Measurements from ENCODE around the gene NUFIP2.

The NUFIP2 gene

GRCh38 chr17:29250666-29251065, 43.3 kb downstream of the NUFIP2 start:
- no peak overlapping the region for H3K27ac ChIP-seq
- CTCF ChIA-PET, result interaction anchor here (1.3 to 2.0 kb wide), 2 partner anchors 31 to 106 kb away, joined by 3 to 8 read pairs; no protein-coding TSS in a partner anchor
- POLR2A ChIA-PET (ENCODE audit: low non-redundant PET), result no interaction called here
- TF ChIP-seq, protein P1, sequence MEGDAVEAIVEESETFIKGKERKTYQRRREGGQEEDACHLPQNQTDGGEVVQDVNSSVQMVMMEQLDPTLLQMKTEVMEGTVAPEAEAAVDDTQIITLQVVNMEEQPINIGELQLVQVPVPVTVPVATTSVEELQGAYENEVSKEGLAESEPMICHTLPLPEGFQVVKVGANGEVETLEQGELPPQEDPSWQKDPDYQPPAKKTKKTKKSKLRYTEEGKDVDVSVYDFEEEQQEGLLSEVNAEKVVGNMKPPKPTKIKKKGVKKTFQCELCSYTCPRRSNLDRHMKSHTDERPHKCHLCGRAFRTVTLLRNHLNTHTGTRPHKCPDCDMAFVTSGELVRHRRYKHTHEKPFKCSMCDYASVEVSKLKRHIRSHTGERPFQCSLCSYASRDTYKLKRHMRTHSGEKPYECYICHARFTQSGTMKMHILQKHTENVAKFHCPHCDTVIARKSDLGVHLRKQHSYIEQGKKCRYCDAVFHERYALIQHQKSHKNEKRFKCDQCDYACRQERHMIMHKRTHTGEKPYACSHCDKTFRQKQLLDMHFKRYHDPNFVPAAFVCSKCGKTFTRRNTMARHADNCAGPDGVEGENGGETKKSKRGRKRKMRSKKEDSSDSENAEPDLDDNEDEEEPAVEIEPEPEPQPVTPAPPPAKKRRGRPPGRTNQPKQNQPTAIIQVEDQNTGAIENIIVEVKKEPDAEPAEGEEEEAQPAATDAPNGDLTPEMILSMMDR (conservative IDR thresholded peaks at IDR 0.05; ENCODE audit: low read depth), result no peak
- DNase-seq (ENCODE audit: low spot score), result no peak

DNA sequence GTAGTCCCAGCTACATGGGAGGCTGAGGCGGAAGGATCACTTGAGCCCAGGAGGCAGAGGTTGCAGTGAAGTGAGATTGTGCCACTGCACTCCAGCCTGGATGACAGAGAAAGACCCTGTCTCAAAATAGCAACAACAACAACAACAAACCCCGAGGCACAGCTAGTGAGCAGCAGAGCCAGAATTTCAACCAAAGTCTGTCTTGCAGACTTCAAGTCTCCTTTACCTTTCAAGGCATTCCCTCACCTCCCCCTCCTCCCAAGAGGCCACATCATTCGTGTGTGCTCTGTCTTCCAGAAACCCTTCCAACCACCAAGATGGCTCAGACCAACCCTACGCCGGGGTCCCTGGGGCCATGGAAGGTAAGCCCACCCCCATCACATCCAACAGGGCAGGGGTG, 45.1 kb downstream of the NUFIP2 start:
- CTCF ChIA-PET, result interaction anchor here (2.0 kb wide), 1 partner anchor 29 kb away, joined by 8 read pairs; no protein-coding TSS in a partner anchor
- no peak for DNase-seq (ENCODE audit: low spot score)
- TF ChIP-seq, protein P1 (conservative IDR thresholded peaks at IDR 0.05; ENCODE audit: low read depth), result no peak
- POLR2A ChIA-PET (ENCODE audit: low non-redundant PET), result no interaction called here
- no peak overlapping the region for H3K27ac ChIP-seq

DNA sequence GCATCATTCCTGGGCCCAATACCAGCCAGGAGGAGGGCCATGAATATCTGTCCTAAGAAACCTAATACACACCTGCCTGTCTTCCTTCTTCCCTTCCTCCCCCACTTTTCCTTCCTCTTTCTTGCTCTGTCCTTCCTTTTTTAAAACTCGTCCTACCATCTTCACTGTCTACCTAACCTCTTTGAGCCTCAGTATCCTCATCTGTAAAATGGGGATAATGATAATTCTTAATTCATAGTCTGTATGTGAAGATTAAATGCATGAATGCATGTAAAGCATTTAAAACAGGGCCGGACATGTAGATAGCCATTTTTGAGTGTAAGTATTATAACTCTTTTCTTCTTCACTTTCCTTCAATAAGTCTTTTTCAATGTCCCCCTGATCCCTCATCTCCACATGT, 46.7 kb downstream of the NUFIP2 start:
- TF ChIP-seq, protein P1 (conservative IDR thresholded peaks at IDR 0.05; ENCODE audit: low read depth), result no peak
- ChIA-PET CTCF (no interaction called here), POLR2A (ENCODE audit: low non-redundant PET) (no interaction called here)
- H3K27ac ChIP-seq, result no peak overlapping the region
- no peak for DNase-seq (ENCODE audit: low spot score)

- CTCF ChIA-PET, result interaction anchor here (0.7 to 0.8 kb wide), 2 partner anchors 28 to 102 kb away, joined by 4 read pairs; no protein-coding TSS in a partner anchor
- H3K27ac ChIP-seq, result peak within 1 kb of the TSS; percentile 51
These were observed 47.3 kb downstream of the NUFIP2 start, which contains the start of gene CRYBA1 for GRCh38 chr17:29246628-29247027. TSS of gene CRYBA1 (plus strand) at chr17:29246859. CDS start at chr17:29246864, 5 bp downstream.

DNA sequence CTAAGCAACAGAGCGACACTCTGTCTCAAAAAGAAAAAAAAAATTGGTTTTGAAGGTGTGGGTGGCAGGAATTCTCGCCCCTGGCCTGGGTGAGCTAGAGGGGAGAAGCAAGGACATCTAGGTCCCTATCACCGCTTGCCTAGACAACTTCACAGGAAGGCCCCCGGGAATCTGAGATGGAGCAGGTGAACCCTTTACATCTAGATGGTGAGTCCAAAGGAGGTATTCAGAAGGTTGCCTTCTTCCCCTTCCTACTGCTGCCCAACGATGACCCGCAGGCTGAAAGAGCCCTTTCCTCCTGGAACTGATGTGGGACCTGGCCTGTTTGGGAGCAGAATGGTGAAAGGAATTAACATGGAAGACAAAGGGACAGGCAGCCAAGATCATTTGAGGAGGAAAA, 48.5 kb downstream of the NUFIP2 start:
- CTCF ChIA-PET, result no interaction called here
- DNase-seq (ENCODE audit: low spot score), result no peak
- no peak overlapping the region for H3K27ac ChIP-seq
- POLR2A ChIA-PET (ENCODE audit: low non-redundant PET), result no interaction called here
- TF ChIP-seq, protein P1 (conservative IDR thresholded peaks at IDR 0.05; ENCODE audit: low read depth), result no peak

More at GRCh38 chr17:29246628-29247027, 47.3 kb downstream of the NUFIP2 start, which contains the start of gene CRYBA1:
- DNase-seq (ENCODE audit: low spot score), result no peak
- POLR2A ChIA-PET (ENCODE audit: low non-redundant PET), result no interaction called here
- TF ChIP-seq, protein P1 (conservative IDR thresholded peaks at IDR 0.05; ENCODE audit: low read depth), result no peak

GRCh38 chr17:29243792-29244191, 50.2 kb downstream of the NUFIP2 start:
- no peak for DNase-seq (ENCODE audit: low spot score)
- ChIA-PET CTCF (interaction anchor here (0.7 kb wide), 2 partner anchors 47 to 100 kb away, joined by 3 to 4 read pairs; no protein-coding TSS in a partner anchor), POLR2A (ENCODE audit: low non-redundant PET) (no interaction called here)
- H3K27ac ChIP-seq, result no peak overlapping the region
- TF ChIP-seq, protein P1 (conservative IDR thresholded peaks at IDR 0.05; ENCODE audit: low read depth), result peak; percentile 30; the same call in 1 of the 2 replicates

All from RWPE1 (cell line).